ENCODE results near the gene PI16. TPM values are rescaled to one million over a fixed set of nuclear protein-coding genes. Genes with fewer than 3 reads are reported as not detected.

Gene PI16
- total and polyA plus RNA-seq, 2 donors from 2014 or later = 1.7 to 3.5 TPM

DNA sequence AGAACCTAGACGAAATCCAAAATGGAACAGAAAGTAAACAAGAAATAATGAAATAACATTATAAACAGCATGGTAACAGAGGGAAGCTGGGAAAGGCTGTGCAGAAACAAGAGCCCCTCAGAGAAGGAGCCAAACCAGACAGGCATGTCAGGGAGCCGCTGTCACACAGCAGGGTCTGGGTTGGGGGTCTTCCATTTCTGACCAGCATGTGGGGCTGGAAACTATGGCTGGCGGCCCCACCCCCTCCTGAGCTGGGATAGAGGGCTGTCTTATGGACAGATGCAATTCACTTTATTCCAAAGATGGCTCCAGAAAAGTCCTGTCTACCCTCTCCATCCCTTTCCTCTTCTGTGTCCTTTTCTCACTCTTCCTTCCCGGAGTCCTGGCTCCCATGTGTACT, 41.5 kb upstream of the PI16 start:
- H3K9me3 ChIP-seq (ENCODE audit: control insufficient read depth in 2 of 3, insufficient read depth in 1 of 3, low read length in 3 of 3) = no peaks in the 10 kb centered on the region
- intact Hi-C loops (cut with DNase I) = no loop called here
- no peak overlapping the region for H3K4me3 ChIP-seq (ENCODE audit: low read length in 3 of 3)
- H3K27ac ChIP-seq (ENCODE audit: low read depth in 2 of 2, low read length in 2 of 2) = no peak overlapping the region
- TF ChIP-seq CTCF (IDR thresholded peaks at IDR 0.05; ENCODE audit: borderline replicate concordance, extremely low read depth, insufficient read depth) = no peak
- H3K36me3 ChIP-seq (ENCODE audit: control insufficient read depth in 2 of 3, insufficient read depth in 3 of 3, low read length in 3 of 3) = peaks cover 6 to 40% (median 10%) of the 10 kb centered on the region in 3 donors
- H3K4me1 ChIP-seq (ENCODE audit: control insufficient read depth in 2 of 3, insufficient read depth in 2 of 3, low read depth in 1 of 3, low read length in 3 of 3) = no peaks in the 10 kb centered on the region
- no peak for DNase-seq
- no peaks in the 10 kb centered on the region for H3K27me3 ChIP-seq (ENCODE audit: control insufficient read depth, insufficient read depth, low read length)
- no peak overlapping the region for H3K9ac ChIP-seq (ENCODE audit: low read length in 3 of 3)
- no peak for FAIRE-seq

- Histone ChIP-seq H3K9me3 (ENCODE audit: control insufficient read depth in 2 of 3, insufficient read depth in 1 of 3, low read length in 3 of 3) (no peaks in the 10 kb centered on the region), H3K4me3 (ENCODE audit: low read length in 3 of 3) (no peak overlapping the region), H3K36me3 (ENCODE audit: control insufficient read depth in 2 of 3, insufficient read depth in 3 of 3, low read length in 3 of 3) (peaks cover 3 to 40% (median 11%) of the 10 kb centered on the region in 3 donors), H3K27ac (ENCODE audit: low read depth in 2 of 2, low read length in 2 of 2) (no peak overlapping the region), H3K9ac (ENCODE audit: low read length in 3 of 3) (no peak overlapping the region), H3K4me1 (ENCODE audit: control insufficient read depth in 2 of 3, insufficient read depth in 2 of 3, low read depth in 1 of 3, low read length in 3 of 3) (no peaks in the 10 kb centered on the region), H3K27me3 (ENCODE audit: control insufficient read depth, insufficient read depth, low read length) (no peaks in the 10 kb centered on the region)
- DNase-seq (peak in 3 of 5 donors; percentile 19 to 54 (median 29)), FAIRE-seq (no peak)
- TF ChIP-seq CTCF (IDR thresholded peaks at IDR 0.05; ENCODE audit: borderline replicate concordance, extremely low read depth, insufficient read depth) = no peak
- intact Hi-C loops (cut with DNase I) = no loop called here
Measured at GRCh38 chr6:36914227-36914794, 40.2 kb upstream of the PI16 start.

GRCh38 chr6:36915599-36915998, 38.9 kb upstream of the PI16 start:
- H3K4me1 ChIP-seq (ENCODE audit: control insufficient read depth in 2 of 3, insufficient read depth in 2 of 3, low read depth in 1 of 3, low read length in 3 of 3) = no peaks in the 10 kb centered on the region
- FAIRE-seq = no peak

More at GRCh38 chr6:36915599-36915998, 38.9 kb upstream of the PI16 start:
- Histone ChIP-seq H3K9me3 (ENCODE audit: control insufficient read depth in 2 of 3, insufficient read depth in 1 of 3, low read length in 3 of 3) (no peaks in the 10 kb centered on the region), H3K27ac (ENCODE audit: low read depth in 2 of 2, low read length in 2 of 2) (no peak overlapping the region), H3K9ac (ENCODE audit: low read length in 3 of 3) (no peak overlapping the region), H3K27me3 (ENCODE audit: control insufficient read depth, insufficient read depth, low read length) (no peaks in the 10 kb centered on the region), H3K4me3 (ENCODE audit: low read length in 3 of 3) (no peak overlapping the region), H3K36me3 (ENCODE audit: control insufficient read depth in 2 of 3, insufficient read depth in 3 of 3, low read length in 3 of 3) (peaks cover 3 to 46% (median 17%) of the 10 kb centered on the region in 3 donors)
- DNase-seq = no peak
- intact Hi-C loops (cut with DNase I) = no loop called here
- no peak for TF ChIP-seq CTCF (IDR thresholded peaks at IDR 0.05; ENCODE audit: borderline replicate concordance, extremely low read depth, insufficient read depth)
